Peyer's patch (tissue), 4 donors: Measurements from ENCODE around the gene RPS14. TPM values are rescaled to one million over a fixed set of nuclear protein-coding genes. Genes with fewer than 3 reads are reported as not detected.
A peak's percentile ranks its signal among the peaks of the same experiment; 100 is the strongest.

Experiments
- DNase-seq, 3 donors: peaks; one replicate each; pipeline ENCODE4 v3.0.0-alpha.2; 2017 to 2019
- H3K27ac ChIP-seq, 4 donors: fragments of 200-600 bp; sonication (generic); one replicate each; pipeline ENCODE4 v1.5.1; 2016 to 2019
- H3K27me3 ChIP-seq, 2 donors: fragments of 200-600 bp; sonication (generic); one replicate each; pipeline ENCODE4 v1.5.1; 2019
- H3K36me3 ChIP-seq, 3 donors: fragments of 200-600 bp; sonication (generic); one replicate each; pipeline ENCODE4 v1.5.1; 2016 to 2019
- H3K4me1 ChIP-seq, 4 donors: fragments of 200-600 bp; sonication (generic); one replicate each; pipeline ENCODE4 v1.5.1; 2016 to 2019
- H3K4me3 ChIP-seq, 4 donors: fragments of 200-600 bp; sonication (generic); 1 replicate in 3 of 4; 2 replicates in 1 of 4; pipeline ENCODE4 v1.5.1; 2016 to 2019; ENCODE audit warnings: mild to moderate bottlenecking in 1 of 4
- H3K9me3 ChIP-seq, 4 donors: fragments of 200-600 bp; sonication (generic); one replicate each; pipeline ENCODE4 v1.5.1; 2016 to 2019; ENCODE audit warnings: mild to moderate bottlenecking in 1 of 4
- POLR2A ChIP-seq, 2 donors: fragments of 450-650 bp; IDR thresholded peaks; one replicate each; pipeline ENCODE4 v1.5.1; 2017; ENCODE audit warnings: antibody characterized with exemption in 2 of 2, mild to moderate bottlenecking in 2 of 2, moderate library complexity in 2 of 2
- total RNA-seq, 4 donors: library from RNA; depleted of rRNA; stranded (reverse); fragments of >200 nt; gene quantifications; one replicate each; pipeline ENCODE4 v1.1.0, GENCODE V29; 2016
- TF ChIP-seq, protein P1 (sequence below), 6 experiments: fragments of 450-650 bp in 4 of 6; fragments of 200-600 bp in 2 of 6; sonication (generic) in 1 of 6; IDR thresholded peaks; one replicate each; pipeline ENCODE4 v1.5.1; 2017 to 2019; ENCODE audit warnings: antibody characterized with exemption in 6 of 6, mild to moderate bottlenecking in 3 of 6, moderate library complexity in 1 of 6

The RPS14 gene
- total RNA-seq, 4 donors from 2014 or later = 975 to 1,961 (median 1,274) TPM

DNA sequence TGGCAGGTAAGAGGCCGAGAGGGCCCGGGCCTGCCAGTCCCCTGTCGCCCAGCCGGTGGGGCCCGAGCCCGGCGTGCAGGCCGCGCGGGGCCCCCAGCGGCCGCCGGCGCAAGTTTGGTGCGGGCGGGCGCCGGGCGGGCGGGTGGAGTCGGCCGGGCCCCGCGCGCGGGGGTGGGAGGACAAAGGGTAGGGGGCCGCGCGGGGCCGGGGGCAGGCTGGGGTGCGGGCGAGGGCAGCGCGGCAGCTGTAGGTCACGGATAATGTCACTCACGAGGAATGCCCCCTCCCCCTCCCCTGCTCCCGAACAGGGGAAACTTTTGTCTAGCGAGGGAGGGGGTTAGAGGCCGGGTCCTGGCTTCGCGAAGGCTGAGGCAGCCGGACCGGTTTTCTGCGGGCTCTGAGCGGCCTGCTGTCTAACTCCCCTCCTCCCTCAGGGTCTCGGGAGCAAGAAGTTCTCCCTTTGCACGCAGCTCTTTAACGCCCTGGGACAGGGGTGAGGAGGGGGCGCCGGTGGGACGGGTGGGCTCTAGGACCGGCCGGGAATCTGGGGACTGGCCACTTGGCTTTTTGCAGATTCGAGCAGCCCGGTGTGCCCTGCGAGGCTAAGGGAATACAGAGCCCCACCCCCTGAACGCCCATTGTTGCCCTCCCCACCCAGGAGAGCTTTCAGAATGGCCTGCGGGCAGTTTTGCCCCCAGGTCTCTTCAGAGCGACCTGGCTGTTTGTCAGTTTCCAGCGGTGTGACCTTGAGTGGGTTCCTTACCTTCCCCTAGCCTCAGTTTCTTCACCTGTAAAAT lies 37.1 kb upstream of the RPS14 start:
- Histone ChIP-seq H3K36me3 (no peaks in the 10 kb centered on the region), H3K9me3 (no peaks in the 10 kb centered on the region), H3K27me3 (no peaks in the 10 kb centered on the region), H3K4me1 (peaks cover 8 to 55% (median 29%) of the 10 kb centered on the region in 4 donors), H3K27ac (peak overlapping the region; percentile 85 to 98 (median 94)), H3K4me3 (peak overlapping the region; percentile 66 to 99 (median 94))
- TF ChIP-seq, protein P1, sequence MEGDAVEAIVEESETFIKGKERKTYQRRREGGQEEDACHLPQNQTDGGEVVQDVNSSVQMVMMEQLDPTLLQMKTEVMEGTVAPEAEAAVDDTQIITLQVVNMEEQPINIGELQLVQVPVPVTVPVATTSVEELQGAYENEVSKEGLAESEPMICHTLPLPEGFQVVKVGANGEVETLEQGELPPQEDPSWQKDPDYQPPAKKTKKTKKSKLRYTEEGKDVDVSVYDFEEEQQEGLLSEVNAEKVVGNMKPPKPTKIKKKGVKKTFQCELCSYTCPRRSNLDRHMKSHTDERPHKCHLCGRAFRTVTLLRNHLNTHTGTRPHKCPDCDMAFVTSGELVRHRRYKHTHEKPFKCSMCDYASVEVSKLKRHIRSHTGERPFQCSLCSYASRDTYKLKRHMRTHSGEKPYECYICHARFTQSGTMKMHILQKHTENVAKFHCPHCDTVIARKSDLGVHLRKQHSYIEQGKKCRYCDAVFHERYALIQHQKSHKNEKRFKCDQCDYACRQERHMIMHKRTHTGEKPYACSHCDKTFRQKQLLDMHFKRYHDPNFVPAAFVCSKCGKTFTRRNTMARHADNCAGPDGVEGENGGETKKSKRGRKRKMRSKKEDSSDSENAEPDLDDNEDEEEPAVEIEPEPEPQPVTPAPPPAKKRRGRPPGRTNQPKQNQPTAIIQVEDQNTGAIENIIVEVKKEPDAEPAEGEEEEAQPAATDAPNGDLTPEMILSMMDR (IDR thresholded peaks at IDR 0.05) = peak in 2 of 6 experiments; percentile 26 to 43
- TF ChIP-seq POLR2A (IDR thresholded peaks at IDR 0.05) = no peak
- peak; percentile 30 to 70 (median 69) for DNase-seq

DNA sequence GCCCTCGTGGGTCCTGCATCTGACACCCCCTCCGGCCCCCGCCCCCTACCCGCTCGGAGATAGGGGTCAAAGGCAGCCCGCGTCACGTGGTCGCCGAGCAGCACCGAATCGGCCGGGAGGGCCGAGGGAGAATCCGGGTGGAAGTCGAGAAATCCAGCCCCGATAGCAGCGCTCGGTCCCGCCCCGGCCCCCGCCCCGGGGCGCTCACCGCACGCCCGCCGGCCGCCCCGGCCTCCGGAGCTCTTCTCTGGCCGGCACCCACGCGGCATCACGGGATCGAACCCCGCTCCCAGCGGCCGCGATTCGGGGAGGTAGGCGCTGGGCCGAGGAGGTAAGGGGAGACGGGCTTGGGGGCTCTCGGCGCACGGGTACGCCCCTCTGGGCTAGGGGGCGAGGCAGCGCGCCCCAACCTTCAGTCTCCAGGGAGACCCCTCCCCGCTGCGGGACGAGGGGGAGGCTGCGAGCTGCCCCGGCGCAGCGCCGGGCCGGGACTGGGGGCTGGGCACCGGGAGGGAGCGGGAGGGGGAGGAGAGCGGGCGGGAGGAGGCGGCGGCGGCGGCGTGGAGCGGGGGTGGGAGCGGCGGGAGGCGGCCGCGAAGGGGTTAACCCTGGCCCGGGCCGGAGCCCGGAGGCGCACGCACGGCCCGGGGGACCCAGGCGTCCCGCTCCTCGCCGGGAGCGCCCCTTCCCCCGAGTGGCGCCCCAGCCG lies 36.3 kb upstream of the RPS14 start:
- Histone ChIP-seq H3K27ac (peak overlapping the region; percentile 85 to 98 (median 94)), H3K4me3 (peak overlapping the region; percentile 66 to 99 (median 94)), H3K27me3 (no peaks in the 10 kb centered on the region), H3K36me3 (no peaks in the 10 kb centered on the region), H3K9me3 (no peaks in the 10 kb centered on the region), H3K4me1 (peaks cover 8 to 48% (median 26%) of the 10 kb centered on the region in 4 donors)
- peak; percentile 15 to 32 for TF ChIP-seq POLR2A (IDR thresholded peaks at IDR 0.05)
- TF ChIP-seq, protein P1 (IDR thresholded peaks at IDR 0.05) = no peak
- DNase-seq = peak; percentile 37 to 75 (median 67)

DNA sequence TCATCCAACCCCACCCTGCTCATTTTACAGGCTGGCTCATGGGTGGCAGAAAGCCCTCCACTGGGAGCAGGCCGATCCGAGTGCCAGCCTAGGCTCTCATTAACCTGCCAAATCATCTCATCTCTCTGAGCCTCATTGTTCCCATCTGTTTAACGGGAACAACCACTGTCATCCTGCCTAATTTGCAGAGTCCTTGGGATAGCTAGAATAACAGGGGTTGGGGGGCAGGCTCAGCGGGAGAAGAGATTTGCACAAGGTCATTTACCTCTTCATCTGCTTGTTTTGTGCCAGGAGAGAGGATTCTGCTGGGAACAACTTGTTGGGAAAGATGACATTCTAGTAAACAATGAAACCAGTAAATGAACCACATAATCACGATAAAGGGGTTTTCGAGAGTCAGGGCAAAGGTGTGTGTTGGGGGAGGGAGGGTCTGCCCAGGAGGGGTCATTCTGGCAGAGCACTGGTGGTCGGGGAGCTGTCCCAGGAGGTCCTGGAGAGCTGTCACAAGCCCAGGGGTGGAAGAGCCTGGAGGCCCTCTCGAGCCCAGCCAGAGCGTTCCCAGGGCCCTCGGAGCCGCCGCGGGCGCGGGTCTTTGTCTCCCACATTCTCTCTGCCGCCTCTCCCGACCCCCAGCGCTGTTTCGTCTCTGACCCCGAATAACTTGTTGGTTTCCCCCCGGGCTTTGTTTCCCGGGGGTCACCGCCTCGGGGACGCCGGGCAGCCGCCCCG lies 35.6 kb upstream of the RPS14 start:
- TF ChIP-seq POLR2A (IDR thresholded peaks at IDR 0.05) = no peak
- TF ChIP-seq, protein P1 (IDR thresholded peaks at IDR 0.05) = no peak
- no peaks in the 10 kb centered on the region for H3K27me3 ChIP-seq
- H3K9me3 ChIP-seq = no peaks in the 10 kb centered on the region
- peak overlapping the region; percentile 85 to 98 (median 94) for H3K27ac ChIP-seq
- no peak for DNase-seq
- no peaks in the 10 kb centered on the region for H3K36me3 ChIP-seq
- peak overlapping the region; percentile 66 to 99 (median 94) for H3K4me3 ChIP-seq
- H3K4me1 ChIP-seq = peaks cover 8 to 40% (median 23%) of the 10 kb centered on the region in 4 donors

DNA sequence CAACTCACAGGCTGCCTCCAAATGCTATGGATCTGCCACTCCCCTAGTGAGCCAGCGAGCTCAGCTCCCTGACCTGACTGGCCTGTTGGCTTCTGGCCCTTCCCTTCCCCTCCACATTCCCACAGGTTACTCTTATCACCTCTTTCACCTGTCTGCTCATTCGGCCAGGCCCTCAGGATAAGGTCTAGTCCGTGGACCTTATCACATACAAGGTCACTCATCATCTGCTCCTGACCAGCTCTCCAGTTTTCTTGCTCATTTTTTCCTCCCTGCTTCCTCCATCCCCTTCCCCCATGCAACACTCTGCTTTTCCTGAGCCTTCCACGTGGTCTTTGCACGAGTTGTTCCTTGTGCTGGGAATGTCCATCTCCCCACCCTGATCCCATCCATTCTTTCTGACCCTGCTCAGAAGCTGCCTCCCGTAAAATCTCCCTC lies 32.5 kb upstream of the RPS14 start:
- no peak overlapping the region for H3K27ac ChIP-seq
- DNase-seq = no peak
- H3K36me3 ChIP-seq = no peaks in the 10 kb centered on the region
- H3K27me3 ChIP-seq = no peaks in the 10 kb centered on the region
- H3K4me3 ChIP-seq = no peak overlapping the region
- TF ChIP-seq, protein P1 (IDR thresholded peaks at IDR 0.05) = no peak
- TF ChIP-seq POLR2A (IDR thresholded peaks at IDR 0.05) = no peak
- H3K4me1 ChIP-seq = peaks cover 0 to 9% (median 2%) of the 10 kb centered on the region in 4 donors
- H3K9me3 ChIP-seq = no peaks in the 10 kb centered on the region

DNA sequence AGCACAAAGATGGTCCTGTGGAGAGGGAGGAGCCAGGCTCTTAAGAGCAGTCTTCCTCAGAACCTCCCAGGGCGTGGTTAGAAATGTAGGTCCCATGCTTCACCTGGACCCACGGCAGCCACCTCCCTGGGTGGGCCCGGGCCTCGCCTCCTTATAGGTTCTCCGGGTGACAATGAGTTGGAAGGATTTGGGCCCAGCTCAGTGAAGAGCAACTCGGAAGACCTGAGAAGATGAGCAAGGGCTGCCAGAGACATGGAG lies 32.1 kb upstream of the RPS14 start:
- Histone ChIP-seq H3K4me1 (peaks cover 0 to 5% (median 0%) of the 10 kb centered on the region in 4 donors), H3K9me3 (no peaks in the 10 kb centered on the region), H3K27me3 (no peaks in the 10 kb centered on the region), H3K27ac (no peak overlapping the region), H3K36me3 (no peaks in the 10 kb centered on the region), H3K4me3 (no peak overlapping the region)
- TF ChIP-seq, protein P1 (IDR thresholded peaks at IDR 0.05) = no peak
- TF ChIP-seq POLR2A (IDR thresholded peaks at IDR 0.05) = no peak
- DNase-seq = no peak
